ENCODE measurements around the gene THSD8. TPM values are rescaled to one million over a fixed set of nuclear protein-coding genes. Genes with fewer than 3 reads are reported as not detected.
A peak's percentile ranks its signal among the peaks of the same experiment; 100 is the strongest.

The THSD8 gene
- total and polyA plus RNA-seq, 8 donors, result 2.9 to 8.3 (median 5.1) TPM; not detected in 5

DNA sequence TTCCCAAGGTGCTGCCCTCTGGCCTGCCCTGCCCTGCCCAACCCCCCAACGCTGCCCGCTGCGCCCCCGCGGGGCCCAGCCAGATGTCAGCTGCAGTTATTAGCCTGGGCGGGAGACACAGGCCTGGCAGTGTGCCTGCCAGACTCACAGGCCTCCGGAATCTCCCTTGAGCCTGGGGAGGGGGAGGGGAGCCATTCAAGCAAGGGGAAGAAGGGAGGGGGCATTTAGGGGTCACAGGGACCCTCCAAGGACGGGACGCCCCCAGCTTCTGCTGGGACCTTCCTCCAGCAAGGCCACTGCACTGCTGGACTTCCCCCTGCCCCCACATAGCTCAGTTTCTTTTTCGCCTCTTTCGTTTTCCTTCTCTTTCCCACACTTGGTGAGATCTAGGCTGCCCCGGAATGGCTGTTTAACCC lies 13.2 kb upstream of the THSD8 start:
- Histone ChIP-seq H3K4me1 (peaks cover 63 to 72% (median 66%) of the 10 kb centered on the region in 4 donors), H3K4me3 (peak overlapping the region; percentile 79 to 93 (median 86)), H3K27me3 (no peaks in the 10 kb centered on the region), H3K27ac (peak overlapping the region; percentile 92 to 100 (median 99)), H3K9me3 (no peaks in the 10 kb centered on the region), H3K36me3 (no peaks in the 10 kb centered on the region)
- peak; percentile 81 to 95 for DNase-seq
- 0 to 4% (median 1%) methylated on average over 6 to 12 of the region's 12 CpGs for WGBS, 5 donors
- TF ChIP-seq POLR2AphosphoS5 (IDR thresholded peaks at IDR 0.05), result peak; percentile 10 to 32 (median 31)
- TF ChIP-seq, protein P1, sequence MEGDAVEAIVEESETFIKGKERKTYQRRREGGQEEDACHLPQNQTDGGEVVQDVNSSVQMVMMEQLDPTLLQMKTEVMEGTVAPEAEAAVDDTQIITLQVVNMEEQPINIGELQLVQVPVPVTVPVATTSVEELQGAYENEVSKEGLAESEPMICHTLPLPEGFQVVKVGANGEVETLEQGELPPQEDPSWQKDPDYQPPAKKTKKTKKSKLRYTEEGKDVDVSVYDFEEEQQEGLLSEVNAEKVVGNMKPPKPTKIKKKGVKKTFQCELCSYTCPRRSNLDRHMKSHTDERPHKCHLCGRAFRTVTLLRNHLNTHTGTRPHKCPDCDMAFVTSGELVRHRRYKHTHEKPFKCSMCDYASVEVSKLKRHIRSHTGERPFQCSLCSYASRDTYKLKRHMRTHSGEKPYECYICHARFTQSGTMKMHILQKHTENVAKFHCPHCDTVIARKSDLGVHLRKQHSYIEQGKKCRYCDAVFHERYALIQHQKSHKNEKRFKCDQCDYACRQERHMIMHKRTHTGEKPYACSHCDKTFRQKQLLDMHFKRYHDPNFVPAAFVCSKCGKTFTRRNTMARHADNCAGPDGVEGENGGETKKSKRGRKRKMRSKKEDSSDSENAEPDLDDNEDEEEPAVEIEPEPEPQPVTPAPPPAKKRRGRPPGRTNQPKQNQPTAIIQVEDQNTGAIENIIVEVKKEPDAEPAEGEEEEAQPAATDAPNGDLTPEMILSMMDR (IDR thresholded peaks at IDR 0.05), result no peak
- intact Hi-C loops (cut with DNase I; ENCODE audit: low total_unique reads), result no loop called here

DNA sequence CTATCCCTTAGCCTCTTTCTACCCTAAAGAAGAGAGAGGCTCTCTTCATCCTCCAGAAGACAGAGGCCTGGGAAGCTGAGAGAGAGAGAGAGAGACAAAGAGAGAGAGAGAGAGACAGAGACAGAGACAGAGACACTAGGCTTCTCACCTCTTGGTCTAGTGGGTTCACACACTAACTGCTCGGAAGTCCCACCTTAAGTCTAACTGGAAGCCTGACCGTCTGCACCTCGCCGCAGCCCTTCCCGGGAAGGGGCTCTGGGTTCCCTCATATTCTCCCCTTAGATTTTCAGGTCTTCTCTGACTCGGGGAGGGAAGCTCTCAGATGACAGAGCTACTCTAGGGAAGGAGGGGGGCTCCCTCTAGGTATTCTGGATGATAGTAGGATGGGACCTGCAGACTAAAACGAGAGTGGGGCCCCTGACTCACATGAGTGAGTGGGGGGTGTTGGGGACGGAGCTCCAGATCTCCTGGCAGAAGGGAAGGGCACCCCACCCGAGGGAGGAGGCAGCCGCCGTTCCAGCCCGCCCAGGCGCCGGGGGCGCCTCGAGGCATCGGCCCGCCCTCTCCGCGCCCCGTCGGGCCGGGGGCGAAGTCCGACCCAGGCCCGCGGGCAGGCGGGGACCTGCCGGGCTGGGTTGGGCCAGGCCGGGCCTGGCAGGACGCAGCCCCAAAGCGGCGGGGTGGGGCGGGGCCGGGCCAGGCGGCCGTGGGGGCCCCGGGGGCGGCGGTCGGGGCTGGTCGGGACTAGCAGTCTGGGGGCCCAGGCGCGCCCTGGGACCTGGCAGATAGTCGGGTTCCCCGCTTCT lies 12.6 kb upstream of the THSD8 start:
- TF ChIP-seq POLR2A (IDR thresholded peaks at IDR 0.05), result no peak
- TF ChIP-seq EP300 (IDR thresholded peaks at IDR 0.05), result no peak
- TF ChIP-seq, protein P1 (IDR thresholded peaks at IDR 0.05), result no peak
- no peak for TF ChIP-seq POLR2AphosphoS5 (IDR thresholded peaks at IDR 0.05)
- Histone ChIP-seq H3K4me3 (peak overlapping the region; percentile 79 to 93 (median 86)), H3K27ac (peak overlapping the region; percentile 92 to 100 (median 99)), H3K4me1 (peaks cover 62 to 72% (median 64%) of the 10 kb centered on the region in 4 donors), H3K9me3 (no peaks in the 10 kb centered on the region), H3K27me3 (no peaks in the 10 kb centered on the region), H3K36me3 (no peaks in the 10 kb centered on the region)
- intact Hi-C loops (cut with DNase I; ENCODE audit: low total_unique reads), result no loop called here
- no peak for DNase-seq
- WGBS, 5 donors, result 0 to 3% (median 1%) methylated on average over 6 to 46 of the region's 46 CpGs

DNA sequence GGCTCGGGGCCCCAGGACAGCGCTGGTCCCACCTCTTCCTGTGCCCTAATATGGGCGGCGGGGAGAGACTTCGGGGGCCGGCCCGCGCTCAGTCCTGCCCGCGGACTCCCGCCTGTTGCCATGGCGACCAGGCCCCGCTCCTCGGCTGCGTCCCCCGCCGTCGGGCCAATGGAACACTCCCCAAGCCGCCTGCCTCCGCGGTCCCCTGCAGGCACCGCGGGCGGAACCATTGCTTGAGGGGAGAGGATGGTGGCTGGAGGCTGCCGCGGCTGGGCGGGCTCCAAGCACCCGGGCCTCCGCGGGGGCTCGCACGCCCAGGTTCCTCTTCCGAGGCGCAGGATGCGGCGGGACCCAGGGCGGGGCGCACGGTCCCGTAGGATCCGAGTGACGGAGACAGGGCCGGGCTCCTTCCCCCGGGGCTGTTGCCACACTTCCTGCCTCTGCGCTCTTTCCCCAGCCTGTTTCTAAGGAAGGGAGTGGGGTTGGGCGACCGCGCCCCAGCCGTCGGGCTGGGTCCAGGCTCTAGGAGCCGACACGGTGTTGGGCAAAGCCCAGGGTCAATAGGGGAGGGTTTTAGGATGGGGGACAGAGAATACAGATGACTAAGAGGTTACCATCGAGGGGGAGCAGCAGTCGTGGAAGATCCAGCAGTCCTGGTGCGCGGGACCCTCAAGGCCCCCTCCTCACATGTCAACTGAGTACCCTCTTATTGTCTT lies 11.8 kb upstream of the THSD8 start:
- Histone ChIP-seq H3K36me3 (no peaks in the 10 kb centered on the region), H3K9me3 (no peaks in the 10 kb centered on the region), H3K4me1 (peaks cover 61 to 72% (median 63%) of the 10 kb centered on the region in 4 donors), H3K27me3 (no peaks in the 10 kb centered on the region), H3K27ac (peak overlapping the region; percentile 92 to 100 (median 99)), H3K4me3 (peak overlapping the region; percentile 79 to 93 (median 86))
- 0 to 1% (median 0%) methylated on average over 18 to 56 of the region's 56 CpGs for WGBS, 5 donors
- TF ChIP-seq POLR2A (IDR thresholded peaks at IDR 0.05), result peak in 2 of 4 donors; percentile 45 to 84
- peak; percentile 31 for TF ChIP-seq EP300 (IDR thresholded peaks at IDR 0.05)
- TF ChIP-seq, protein P1 (IDR thresholded peaks at IDR 0.05), result no peak
- TF ChIP-seq POLR2AphosphoS5 (IDR thresholded peaks at IDR 0.05), result peak; percentile 91 to 98 (median 97)
- intact Hi-C loops (cut with DNase I; ENCODE audit: low total_unique reads), result no loop called here
- peak; percentile 96 to 99 for DNase-seq

GRCh38 chr19:12790628-12791344 lies 11.1 kb upstream of the THSD8 start:
- Histone ChIP-seq H3K4me3 (peak overlapping the region; percentile 79 to 93 (median 86)), H3K27ac (peak overlapping the region; percentile 92 to 100 (median 99)), H3K27me3 (no peaks in the 10 kb centered on the region), H3K4me1 (peaks cover 58 to 66% (median 61%) of the 10 kb centered on the region in 4 donors), H3K36me3 (no peaks in the 10 kb centered on the region), H3K9me3 (no peaks in the 10 kb centered on the region)
- WGBS, 5 donors, result 1% methylated on average over 13 to 22 of the region's 22 CpGs
- peak in 1 of 2 donors; percentile 56 for DNase-seq
- intact Hi-C loops (cut with DNase I; ENCODE audit: low total_unique reads), result no loop called here
- no peak for TF ChIP-seq EP300 (IDR thresholded peaks at IDR 0.05)
- TF ChIP-seq, protein P1 (IDR thresholded peaks at IDR 0.05), result no peak
- no peak for TF ChIP-seq POLR2A (IDR thresholded peaks at IDR 0.05)
